Measurements from ENCODE around the gene CHD1.

Gene CHD1

GRCh38 chr5:98827588-98828284 is 101.1 kb downstream of the CHD1 start:
- no peaks in the 10 kb centered on the region for H3K27me3 Mint-ChIP-seq (ENCODE audit: low read depth)
- no peaks in the 10 kb centered on the region for H3K9me3 Mint-ChIP-seq
- H3K36me3 Mint-ChIP-seq (ENCODE audit: low read depth), result no peaks in the 10 kb centered on the region
- no peak overlapping the region for H3K4me3 Mint-ChIP-seq
- H3K27ac Mint-ChIP-seq, result no peak overlapping the region
- H3K4me1 Mint-ChIP-seq (ENCODE audit: low read depth), result no peaks in the 10 kb centered on the region

GRCh38 chr5:98827161-98827560 is 101.6 kb downstream of the CHD1 start:
- H3K9me3 Mint-ChIP-seq, result no peaks in the 10 kb centered on the region
- H3K4me1 Mint-ChIP-seq (ENCODE audit: low read depth), result no peaks in the 10 kb centered on the region
- no peaks in the 10 kb centered on the region for H3K36me3 Mint-ChIP-seq (ENCODE audit: low read depth)
- no peak overlapping the region for H3K27ac Mint-ChIP-seq
- H3K27me3 Mint-ChIP-seq (ENCODE audit: low read depth), result no peaks in the 10 kb centered on the region
- no peak overlapping the region for H3K4me3 Mint-ChIP-seq

GRCh38 chr5:98825582-98826375 is 103.0 kb downstream of the CHD1 start:
- no peaks in the 10 kb centered on the region for H3K4me1 Mint-ChIP-seq (ENCODE audit: low read depth)
- H3K27me3 Mint-ChIP-seq (ENCODE audit: low read depth), result no peaks in the 10 kb centered on the region
- no peaks in the 10 kb centered on the region for H3K36me3 Mint-ChIP-seq (ENCODE audit: low read depth)
- no peaks in the 10 kb centered on the region for H3K9me3 Mint-ChIP-seq
- H3K27ac Mint-ChIP-seq, result no peak overlapping the region
- H3K4me3 Mint-ChIP-seq, result no peak overlapping the region

GRCh38 chr5:98816582-98817222 is 112.1 kb downstream of the CHD1 start:
- H3K27me3 Mint-ChIP-seq (ENCODE audit: low read depth), result no peaks in the 10 kb centered on the region

GRCh38 chr5:98813755-98814154 is 115.1 kb downstream of the CHD1 start:
- no peaks in the 10 kb centered on the region for H3K36me3 Mint-ChIP-seq (ENCODE audit: low read depth)
- H3K4me3 Mint-ChIP-seq, result no peak overlapping the region
- H3K4me1 Mint-ChIP-seq (ENCODE audit: low read depth), result no peaks in the 10 kb centered on the region
- H3K9me3 Mint-ChIP-seq, result no peaks in the 10 kb centered on the region
- no peaks in the 10 kb centered on the region for H3K27me3 Mint-ChIP-seq (ENCODE audit: low read depth)
- no peak overlapping the region for H3K27ac Mint-ChIP-seq

More at GRCh38 chr5:98816582-98817222, 112.1 kb downstream of the CHD1 start:
- no peaks in the 10 kb centered on the region for H3K4me1 Mint-ChIP-seq (ENCODE audit: low read depth)
- no peak overlapping the region for H3K27ac Mint-ChIP-seq
- peaks cover 10% of the 10 kb centered on the region for H3K9me3 Mint-ChIP-seq
- peaks cover 2% of the 10 kb centered on the region for H3K36me3 Mint-ChIP-seq (ENCODE audit: low read depth)
- H3K4me3 Mint-ChIP-seq, result no peak overlapping the region

- H3K27ac Mint-ChIP-seq, result no peak overlapping the region
- peaks cover 18% of the 10 kb centered on the region for H3K9me3 Mint-ChIP-seq
- H3K4me3 Mint-ChIP-seq, result no peak overlapping the region
- H3K36me3 Mint-ChIP-seq (ENCODE audit: low read depth), result no peaks in the 10 kb centered on the region
- H3K4me1 Mint-ChIP-seq (ENCODE audit: low read depth), result no peaks in the 10 kb centered on the region
- H3K27me3 Mint-ChIP-seq (ENCODE audit: low read depth), result no peaks in the 10 kb centered on the region
Measured at GRCh38 chr5:98810206-98810605, 118.6 kb downstream of the CHD1 start.

GRCh38 chr5:98807806-98808205 is 121.0 kb downstream of the CHD1 start:
- H3K27me3 Mint-ChIP-seq (ENCODE audit: low read depth), result no peaks in the 10 kb centered on the region
- H3K4me3 Mint-ChIP-seq, result no peak overlapping the region
- no peak overlapping the region for H3K27ac Mint-ChIP-seq
- H3K4me1 Mint-ChIP-seq (ENCODE audit: low read depth), result no peaks in the 10 kb centered on the region
- peaks cover 19% of the 10 kb centered on the region for H3K9me3 Mint-ChIP-seq
- H3K36me3 Mint-ChIP-seq (ENCODE audit: low read depth), result no peaks in the 10 kb centered on the region

GRCh38 chr5:98805070-98805469 is 123.7 kb downstream of the CHD1 start:
- H3K4me1 Mint-ChIP-seq (ENCODE audit: low read depth), result no peaks in the 10 kb centered on the region

GRCh38 chr5:98804066-98804465 is 124.7 kb downstream of the CHD1 start:
- H3K4me1 Mint-ChIP-seq (ENCODE audit: low read depth), result no peaks in the 10 kb centered on the region

More at GRCh38 chr5:98805070-98805469, 123.7 kb downstream of the CHD1 start:
- Mint-ChIP-seq H3K27ac (no peak overlapping the region), H3K27me3 (ENCODE audit: low read depth) (no peaks in the 10 kb centered on the region), H3K36me3 (ENCODE audit: low read depth) (no peaks in the 10 kb centered on the region), H3K4me3 (no peak overlapping the region), H3K9me3 (peaks cover 19% of the 10 kb centered on the region)

More at GRCh38 chr5:98804066-98804465, 124.7 kb downstream of the CHD1 start:
- no peak overlapping the region for H3K4me3 Mint-ChIP-seq
- no peaks in the 10 kb centered on the region for H3K27me3 Mint-ChIP-seq (ENCODE audit: low read depth)
- no peaks in the 10 kb centered on the region for H3K36me3 Mint-ChIP-seq (ENCODE audit: low read depth)
- H3K27ac Mint-ChIP-seq, result no peak overlapping the region
- peaks cover 19% of the 10 kb centered on the region for H3K9me3 Mint-ChIP-seq
